NCI-H1436 treated with DMSO at 0.1 percent for 48 hours (cell line): Measurements from ENCODE around the gene ATG3.
"Not testable (repeated sequence)": the region's sequence is repeated elsewhere in the genome, so short reads cannot be mapped to it uniquely, and the experiment has no call there.

ENCODE experiments used
- DNase-seq: peaks from one replicate; lab custom pipeline; 2025; lab: John Stamatoyannopoulos, UW

ATG3 gene

DNA sequence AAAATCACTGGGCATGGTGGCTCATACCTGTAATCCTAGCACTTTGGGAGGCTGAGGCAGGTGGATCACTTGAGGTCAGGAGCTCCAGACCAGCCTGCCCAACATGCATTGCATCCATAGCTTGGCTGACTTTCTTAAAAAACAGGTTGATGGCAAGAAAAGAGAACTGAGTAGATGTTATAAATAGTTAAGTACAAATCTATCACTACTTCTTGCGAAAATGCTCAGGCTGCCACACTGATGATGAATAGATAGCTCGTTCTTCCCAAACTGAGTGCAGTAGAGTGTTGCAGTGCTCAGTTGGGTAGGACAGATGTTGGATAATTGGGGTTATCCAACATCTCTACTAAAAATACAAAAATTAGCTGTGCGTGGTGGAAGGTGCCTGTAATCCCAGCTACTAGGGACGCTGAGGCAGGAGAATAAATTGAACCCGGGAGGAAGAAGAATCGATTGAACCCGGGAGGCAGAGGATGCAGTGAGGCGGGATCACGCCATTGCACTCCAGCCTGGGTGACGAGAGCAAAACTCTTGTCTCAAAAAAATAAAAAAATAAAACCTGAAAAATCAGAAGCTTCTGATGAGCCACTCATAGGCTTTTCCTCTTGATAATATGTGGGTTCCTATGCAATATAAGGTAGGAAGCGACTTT is 63.7 kb downstream of the ATG3 start:
- DNase-seq = no peak

DNA sequence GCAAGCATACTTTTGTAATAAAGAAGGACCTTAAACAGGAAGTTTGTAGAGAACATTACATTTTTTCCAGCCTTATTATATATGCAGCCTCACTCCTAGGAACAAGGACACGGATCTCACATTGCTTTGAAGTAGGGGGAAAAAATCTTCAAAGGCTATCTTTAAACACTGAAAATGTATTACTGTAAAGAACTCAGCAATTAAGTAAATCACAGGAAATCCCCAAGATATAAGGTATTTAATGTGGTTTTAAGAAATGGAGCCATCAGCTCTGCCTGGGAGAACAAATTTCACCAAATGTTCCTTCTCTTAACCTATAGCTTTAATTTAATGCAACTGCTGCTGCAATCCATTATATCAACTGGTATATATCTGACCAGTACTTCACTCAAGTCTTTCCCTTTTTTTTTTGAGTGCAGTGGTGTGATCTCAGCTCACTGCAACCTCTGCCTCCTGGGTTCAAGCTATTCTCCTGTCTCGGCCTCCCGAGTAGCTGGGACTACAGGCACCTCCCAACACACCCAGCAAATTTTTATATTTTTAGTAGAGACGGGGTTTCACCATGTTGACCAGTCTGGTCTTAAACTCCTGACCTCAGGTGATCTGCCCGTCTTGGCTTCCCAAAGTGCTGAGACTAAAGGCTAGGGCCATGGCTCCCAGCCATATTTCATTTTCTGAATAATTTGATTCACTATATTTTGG is 65.2 kb downstream of the ATG3 start:
- DNase-seq = no peak

DNA sequence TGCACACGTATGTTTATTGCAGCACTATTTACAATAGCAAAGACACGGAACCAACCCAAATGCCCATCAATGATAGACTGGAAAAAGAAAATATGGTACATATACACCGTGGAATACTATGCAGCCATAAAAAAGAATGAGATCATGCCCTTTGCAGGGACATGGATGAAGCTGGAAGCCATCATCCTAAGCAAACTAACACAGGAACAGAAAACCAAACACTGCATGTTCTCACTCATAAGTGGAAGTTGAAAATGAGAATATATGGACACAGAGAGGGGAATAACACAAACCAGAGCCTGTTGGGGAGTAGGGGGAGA is 67.4 kb downstream of the ATG3 start:
- not testable (repeated sequence) for DNase-seq

DNA sequence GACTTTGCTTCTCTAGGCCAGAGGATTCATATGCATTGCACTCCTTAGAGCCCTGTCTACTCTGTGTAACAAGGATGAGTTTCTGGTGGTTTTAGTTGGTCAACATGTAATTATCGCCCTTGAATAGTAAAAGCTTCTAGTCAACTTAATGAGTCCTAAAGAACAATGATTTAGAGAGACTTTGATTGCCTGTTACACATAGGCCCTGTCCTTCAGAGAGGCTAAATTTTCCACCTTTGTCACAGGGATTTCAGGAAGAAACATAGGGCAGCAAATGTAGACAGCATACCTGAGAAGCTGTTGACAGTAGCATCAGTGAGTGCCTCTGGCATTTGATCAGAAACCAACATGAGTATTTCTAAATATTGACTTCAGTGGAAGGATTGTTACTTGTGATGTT is 69.6 kb downstream of the ATG3 start:
- DNase-seq = no peak

DNA sequence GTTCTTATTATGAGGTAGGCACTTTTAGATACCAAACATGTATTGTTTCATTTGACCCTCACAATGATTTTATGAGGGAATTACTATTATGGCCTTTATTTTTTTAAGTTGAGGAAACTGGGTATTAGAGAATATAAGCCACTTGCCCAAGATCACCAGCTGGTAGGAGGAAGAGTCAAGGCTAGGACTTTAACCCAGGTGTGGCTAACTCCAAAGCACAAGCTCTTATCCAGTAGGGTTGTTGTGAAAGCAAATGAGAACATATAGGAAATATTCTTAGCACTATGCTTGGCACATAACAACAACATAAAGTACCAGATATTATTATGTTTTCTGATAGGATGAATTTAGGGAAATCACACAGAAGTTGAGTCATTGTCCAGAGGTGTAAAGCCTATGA is 70.4 kb downstream of the ATG3 start:
- no peak for DNase-seq

DNA sequence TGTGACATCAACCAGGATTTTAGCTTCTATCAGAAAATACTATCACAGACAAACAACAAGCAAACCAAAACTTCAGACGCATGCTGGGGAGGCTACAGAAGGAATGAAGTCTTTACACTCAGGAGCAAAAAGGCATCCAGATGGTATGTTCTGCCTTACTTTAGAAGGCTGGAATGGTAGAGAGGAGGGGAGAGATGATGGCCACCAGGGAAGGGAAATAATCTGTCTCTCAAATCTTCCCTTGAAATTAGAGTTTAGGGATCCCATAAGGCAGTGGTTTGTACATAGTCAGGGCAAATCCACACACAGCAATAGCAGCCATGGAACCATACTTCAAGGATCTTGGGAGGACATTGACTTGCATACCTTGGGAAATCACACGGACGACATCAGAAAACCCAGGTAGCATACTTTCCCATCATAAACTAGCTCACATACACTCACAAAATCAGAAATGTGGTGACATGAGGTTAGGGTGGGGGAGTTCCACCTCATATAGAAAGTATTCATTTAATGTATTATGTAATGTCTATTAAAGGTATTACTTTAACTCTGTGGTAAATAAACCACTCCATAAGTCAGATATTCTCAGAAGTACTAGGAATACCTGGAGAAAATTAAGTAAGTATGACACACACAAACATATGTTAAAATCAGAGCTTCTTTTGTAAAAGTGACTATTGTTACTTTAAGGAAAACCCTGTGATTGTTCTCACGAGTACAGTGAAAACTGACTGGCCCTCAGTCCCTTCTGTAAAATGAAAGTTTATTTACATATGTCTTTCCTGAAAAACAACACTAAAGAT is 71.9 kb downstream of the ATG3 start:
- no peak for DNase-seq

DNA sequence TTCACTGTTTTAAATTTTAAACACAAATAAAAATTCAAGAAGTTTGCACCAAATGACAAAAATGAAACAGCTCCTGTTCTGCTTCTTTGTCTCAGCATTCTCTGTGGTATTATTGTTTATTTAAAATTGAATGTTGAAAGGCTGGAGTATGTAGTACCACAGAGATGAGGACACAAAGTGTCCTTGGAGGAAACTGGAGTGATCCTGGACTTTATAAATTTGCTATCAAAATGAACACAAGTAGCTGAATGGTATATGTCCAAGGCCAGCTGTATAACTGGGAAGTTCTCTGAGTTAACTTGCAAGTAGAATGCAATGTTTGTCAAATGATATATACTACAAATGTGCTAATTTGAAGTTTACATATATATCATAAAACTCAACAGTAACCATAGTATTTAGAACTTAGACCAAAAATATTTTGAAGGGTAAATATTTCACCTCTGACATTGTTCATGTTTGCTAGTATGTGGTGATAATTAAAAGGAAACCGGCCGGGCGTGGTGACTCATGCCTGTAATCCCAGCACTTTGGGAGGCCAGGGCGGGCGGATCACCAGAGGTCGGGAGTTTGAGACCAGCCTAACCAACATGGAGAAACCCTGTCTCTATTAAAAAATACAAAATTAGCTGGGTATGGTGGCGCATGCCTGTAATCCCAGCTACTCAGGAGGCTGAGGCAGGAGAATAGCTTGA is 74.8 kb downstream of the ATG3 start:
- DNase-seq = no peak

DNA sequence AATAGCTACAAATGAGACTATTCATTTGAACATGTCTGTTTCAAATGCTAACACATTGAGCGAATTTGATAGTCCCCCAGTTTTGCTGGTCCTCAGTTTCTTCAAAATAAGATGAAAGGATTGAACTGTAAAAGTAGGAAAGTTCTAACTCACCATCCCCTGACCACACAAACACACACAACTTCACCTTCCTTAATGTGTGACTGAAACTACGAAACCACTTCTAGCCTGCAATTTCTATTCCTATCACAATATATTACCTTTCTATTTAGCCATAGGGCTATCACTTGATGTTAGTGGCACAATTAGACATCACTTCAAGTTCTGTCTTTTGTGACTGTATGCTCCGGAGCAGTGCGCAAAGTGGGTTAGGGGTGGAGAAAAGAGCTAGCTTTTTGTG is 77.4 kb downstream of the ATG3 start:
- DNase-seq = no peak

DNA sequence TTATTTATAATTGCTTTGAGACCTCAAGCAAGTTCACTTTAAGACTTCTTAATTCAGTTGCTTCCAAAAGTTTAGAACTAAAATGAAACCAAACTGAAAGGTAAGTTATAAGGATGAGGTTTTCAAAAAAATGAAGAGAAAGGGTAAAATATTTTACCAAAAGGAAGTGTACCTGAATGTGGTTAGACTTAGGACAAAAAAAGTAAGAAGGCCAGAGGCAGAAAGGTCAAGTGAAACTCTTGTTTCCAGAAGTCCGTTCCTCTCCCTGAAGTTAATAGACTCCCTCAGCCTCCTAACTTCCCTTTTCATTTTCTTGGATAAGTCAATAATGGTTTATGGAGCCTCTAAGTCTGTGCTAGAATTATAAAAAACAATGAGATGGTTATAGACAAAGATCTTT is 79.1 kb downstream of the ATG3 start:
- DNase-seq = no peak
